SU-DHL-6 (cell line): Measurements from ENCODE around the gene YEATS4.

Experiments used
- EZH2phosphoT487 ChIP-seq: fragments of 200-600 bp; sonication (generic), shearing (Covaris generic); conservative IDR thresholded peaks from 2 replicates; pipeline ENCODE4 v1.6.1; 2018; ENCODE audit warnings: mild to moderate bottlenecking, antibody characterized with exemption, low read length, moderate library complexity, mixed read lengths
- TF ChIP-seq, protein P1 (sequence below): fragments of 200-600 bp; sonication (generic); IDR thresholded peaks from one replicate; pipeline ENCODE4 v1.5.1; 2017; ENCODE audit warnings: antibody characterized with exemption, mild to moderate bottlenecking, low read length, moderate library complexity; ENCODE audit not compliant: insufficient read depth, poor library complexity, severe bottlenecking

DNA sequence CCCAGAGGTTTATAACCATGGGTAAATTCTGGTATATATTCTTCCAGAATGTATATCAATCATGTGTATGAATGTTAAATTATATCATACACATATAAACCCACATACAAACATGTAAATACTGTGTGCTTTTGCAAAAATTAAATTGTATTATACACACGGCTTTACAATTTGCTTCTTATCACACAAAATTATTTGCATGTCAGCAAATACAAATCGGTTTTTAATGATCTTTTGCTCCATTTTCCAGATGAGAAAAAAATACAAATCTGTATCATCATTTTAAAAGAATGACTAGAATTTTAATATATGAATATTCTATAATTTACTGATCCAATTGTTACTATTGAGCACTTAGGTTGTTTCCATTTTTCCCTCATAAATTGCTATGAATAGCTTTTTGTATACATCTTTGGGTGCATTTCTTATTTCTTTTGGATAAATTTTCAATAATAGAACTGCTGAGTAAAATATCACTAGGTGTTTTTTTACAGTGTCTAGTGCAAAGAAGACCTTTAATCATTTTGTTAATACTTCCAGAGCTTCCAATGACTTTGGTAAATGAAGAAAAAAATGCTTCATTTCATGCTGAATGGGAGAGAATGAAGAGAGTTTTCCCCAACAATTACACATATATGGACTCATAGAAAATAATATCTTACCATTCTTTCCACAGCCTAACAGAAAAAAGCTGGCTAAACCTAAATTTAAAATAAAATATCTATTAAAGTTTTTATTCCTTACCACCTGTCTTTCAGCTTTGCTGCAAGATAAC is 7.9 kb upstream of the YEATS4 start:
- TF ChIP-seq, protein P1, sequence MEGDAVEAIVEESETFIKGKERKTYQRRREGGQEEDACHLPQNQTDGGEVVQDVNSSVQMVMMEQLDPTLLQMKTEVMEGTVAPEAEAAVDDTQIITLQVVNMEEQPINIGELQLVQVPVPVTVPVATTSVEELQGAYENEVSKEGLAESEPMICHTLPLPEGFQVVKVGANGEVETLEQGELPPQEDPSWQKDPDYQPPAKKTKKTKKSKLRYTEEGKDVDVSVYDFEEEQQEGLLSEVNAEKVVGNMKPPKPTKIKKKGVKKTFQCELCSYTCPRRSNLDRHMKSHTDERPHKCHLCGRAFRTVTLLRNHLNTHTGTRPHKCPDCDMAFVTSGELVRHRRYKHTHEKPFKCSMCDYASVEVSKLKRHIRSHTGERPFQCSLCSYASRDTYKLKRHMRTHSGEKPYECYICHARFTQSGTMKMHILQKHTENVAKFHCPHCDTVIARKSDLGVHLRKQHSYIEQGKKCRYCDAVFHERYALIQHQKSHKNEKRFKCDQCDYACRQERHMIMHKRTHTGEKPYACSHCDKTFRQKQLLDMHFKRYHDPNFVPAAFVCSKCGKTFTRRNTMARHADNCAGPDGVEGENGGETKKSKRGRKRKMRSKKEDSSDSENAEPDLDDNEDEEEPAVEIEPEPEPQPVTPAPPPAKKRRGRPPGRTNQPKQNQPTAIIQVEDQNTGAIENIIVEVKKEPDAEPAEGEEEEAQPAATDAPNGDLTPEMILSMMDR, result no peak
- no peak for TF ChIP-seq EZH2phosphoT487
